K562 (cell line): ENCODE measurements around the gene PPOX. TPM values are rescaled to one million over a fixed set of nuclear protein-coding genes. Genes with fewer than 3 reads are reported as not detected.
A peak's percentile ranks its signal among the peaks of the same experiment; 100 is the strongest.

ENCODE experiments used
- BCOR ChIP-seq: fragments of 450-650 bp; IDR thresholded peaks from 2 replicates; pipeline ENCODE4 v1.6.1; 2016
- BHLHE40 ChIP-seq: IDR thresholded peaks from 2 replicates; pipeline ENCODE4 v1.6.1; 2011; ENCODE audit warnings: low read length, improper control_type of control experiment
- CCNT2 ChIP-seq: IDR thresholded peaks from 2 replicates; pipeline ENCODE4 v1.6.1; 2011; ENCODE audit warnings: borderline replicate concordance, low read depth, mild to moderate bottlenecking, moderate library complexity, mixed read lengths, low read length; ENCODE audit not compliant: insufficient read length; ENCODE audit errors: extremely low read depth
- CTBP1 ChIP-seq: fragments of 450-650 bp; IDR thresholded peaks from 2 replicates; pipeline ENCODE4 v1.6.1; 2016; ENCODE audit warnings: borderline replicate concordance
- MTA2 ChIP-seq: fragments of 450-650 bp; IDR thresholded peaks from 2 replicates; pipeline ENCODE4 v1.6.1; 2016; ENCODE audit warnings: low read depth
- NEUROD1 ChIP-seq: fragments of 150-350 bp; IDR thresholded peaks from 2 replicates; pipeline ENCODE4 v1.6.1; 2014; ENCODE audit warnings: borderline replicate concordance, low read length, low read depth; ENCODE audit not compliant: partially characterized antibody
- NR3C1 ChIP-seq: sonication (generic); formaldehyde crosslinking; IDR thresholded peaks from 2 replicates; pipeline ENCODE4 v1.8.1; 2022; ENCODE audit warnings: missing genetic modification reagents
- RB1 ChIP-seq: fragments of 450-650 bp; IDR thresholded peaks from 2 replicates; pipeline ENCODE4 v1.6.1; 2017; ENCODE audit warnings: low read depth, mild to moderate bottlenecking
- RBBP5 ChIP-seq: fragments of 200-600 bp; sonication (generic); IDR thresholded peaks from 2 replicates; pipeline ENCODE4 v1.6.1; 2012; ENCODE audit warnings: borderline replicate concordance, mild to moderate bottlenecking, low read length, control low read depth, inconsistent platforms; ENCODE audit not compliant: insufficient read depth, poor library complexity, severe bottlenecking
- RFX1 ChIP-seq: fragments of 450-650 bp; IDR thresholded peaks from 2 replicates; pipeline ENCODE4 v1.6.1; 2016; ENCODE audit warnings: mild to moderate bottlenecking, moderate library complexity
- SMARCA5 ChIP-seq: fragments of 450-650 bp; IDR thresholded peaks from 2 replicates; pipeline ENCODE4 v1.6.1; 2016
- SUPT5H ChIP-seq: fragments of 450-650 bp; IDR thresholded peaks from 2 replicates; pipeline ENCODE4 v1.6.1; 2016
- polyA plus RNA-seq, 8 experiments: library from polyadenylated mRNA; depleted of rRNA in 4 of 8; stranded (reverse) in 5 of 8; unstranded in 3 of 8; fragments of >200 nt; fragmentation: Nextera tagmentation in 2 of 8; fragmentation: Illumina TruSeq in 1 of 8; extraction: Ambion mirVana in 2 of 8; extraction: Trizol in 1 of 8; gene quantifications; 2 replicates each; pipeline versions ENCODE4 v1.2.1 to v1.2.3, GENCODE V29; 2011 to 2014; ENCODE audit warnings: inconsistent platforms in 1 of 8, missing spikeins in 1 of 8
- total RNA-seq, 7 experiments: library from RNA; depleted of rRNA in 6 of 7; stranded (reverse); fragments of >200 nt in 6 of 7; fragmentation: Illumina TruSeq in 2 of 7; extraction: Trizol in 2 of 7; gene quantifications; 2 replicates each; pipeline versions ENCODE4 v1.2.1 to v1.2.3, GENCODE V29; 2011 to 2021; ENCODE audit warnings: low replicate concordance in 1 of 7
- TF ChIP-seq, protein P1 (sequence below), 2 experiments: fragments of 450-650 bp; IDR thresholded peaks; 2 replicates each; pipeline ENCODE4 v1.6.1; 2016; ENCODE audit warnings: mild to moderate bottlenecking in 2 of 2, borderline replicate concordance in 1 of 2, low read depth in 1 of 2, moderate library complexity in 1 of 2
- TF ChIP-seq, protein P2 (sequence below): fragments of 250-450 bp; sonication (Bioruptor Pico); IDR thresholded peaks from 2 replicates; pipeline ENCODE4 v1.9.0; 2021; ENCODE audit warnings: mild to moderate bottlenecking
- TF ChIP-seq, protein P3 (sequence below): fragments of 450-650 bp; IDR thresholded peaks from 2 replicates; pipeline ENCODE4 v1.6.1; 2017; ENCODE audit warnings: antibody characterized with exemption, mild to moderate bottlenecking

PPOX gene
- total and polyA plus RNA-seq, 9 of the 15 experiments (the other 6 are each of a cell fraction or from before 2014, with no cell fraction given): 17.0 to 57.1 (median 38.9) TPM

DNA sequence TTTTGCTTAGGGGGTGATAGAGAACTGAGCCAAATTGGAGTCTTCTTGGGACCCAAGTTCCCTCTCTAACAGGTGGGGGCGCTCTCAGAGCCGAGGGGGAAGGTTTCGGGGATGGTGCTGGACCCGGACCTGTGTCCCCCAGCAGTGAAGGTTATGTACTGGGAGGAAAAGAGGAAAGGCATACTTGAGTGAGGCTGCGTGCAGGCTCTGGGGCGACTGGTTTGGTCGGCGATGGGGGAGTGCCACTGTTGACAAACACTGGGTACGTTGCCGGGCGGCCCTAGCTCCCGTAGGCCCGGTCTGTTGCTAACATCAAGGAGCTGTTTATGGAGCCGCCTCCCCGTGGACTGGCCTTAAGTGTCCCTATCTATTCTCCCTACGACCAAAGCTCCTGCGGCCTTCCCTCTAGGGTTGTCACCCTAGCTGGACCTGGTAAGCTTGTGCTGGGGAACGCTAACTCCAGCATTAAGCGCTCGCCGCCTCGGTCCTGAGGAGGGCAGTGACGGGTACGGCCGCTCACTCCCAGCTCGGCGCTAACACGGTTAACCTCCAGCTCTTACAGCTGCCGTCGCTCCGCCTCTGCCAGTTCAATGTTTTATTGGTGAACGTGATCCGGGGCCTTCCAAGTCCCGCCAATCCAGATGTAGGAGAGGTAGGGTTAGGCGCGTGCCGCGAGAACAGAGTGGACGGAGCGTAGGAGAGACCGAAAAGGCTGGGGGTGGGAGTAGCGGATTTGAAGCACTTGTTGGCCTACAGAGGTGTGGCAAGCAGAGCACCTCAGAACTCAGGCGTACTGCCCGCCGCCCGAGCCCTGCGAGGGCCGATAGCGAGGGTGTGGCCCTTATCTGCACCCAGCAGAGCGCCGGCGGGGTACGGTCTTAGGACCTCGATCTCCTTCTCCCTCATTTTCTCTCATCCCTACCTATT is at the start of gene PPOX (continued):
- TF ChIP-seq, protein P1, sequence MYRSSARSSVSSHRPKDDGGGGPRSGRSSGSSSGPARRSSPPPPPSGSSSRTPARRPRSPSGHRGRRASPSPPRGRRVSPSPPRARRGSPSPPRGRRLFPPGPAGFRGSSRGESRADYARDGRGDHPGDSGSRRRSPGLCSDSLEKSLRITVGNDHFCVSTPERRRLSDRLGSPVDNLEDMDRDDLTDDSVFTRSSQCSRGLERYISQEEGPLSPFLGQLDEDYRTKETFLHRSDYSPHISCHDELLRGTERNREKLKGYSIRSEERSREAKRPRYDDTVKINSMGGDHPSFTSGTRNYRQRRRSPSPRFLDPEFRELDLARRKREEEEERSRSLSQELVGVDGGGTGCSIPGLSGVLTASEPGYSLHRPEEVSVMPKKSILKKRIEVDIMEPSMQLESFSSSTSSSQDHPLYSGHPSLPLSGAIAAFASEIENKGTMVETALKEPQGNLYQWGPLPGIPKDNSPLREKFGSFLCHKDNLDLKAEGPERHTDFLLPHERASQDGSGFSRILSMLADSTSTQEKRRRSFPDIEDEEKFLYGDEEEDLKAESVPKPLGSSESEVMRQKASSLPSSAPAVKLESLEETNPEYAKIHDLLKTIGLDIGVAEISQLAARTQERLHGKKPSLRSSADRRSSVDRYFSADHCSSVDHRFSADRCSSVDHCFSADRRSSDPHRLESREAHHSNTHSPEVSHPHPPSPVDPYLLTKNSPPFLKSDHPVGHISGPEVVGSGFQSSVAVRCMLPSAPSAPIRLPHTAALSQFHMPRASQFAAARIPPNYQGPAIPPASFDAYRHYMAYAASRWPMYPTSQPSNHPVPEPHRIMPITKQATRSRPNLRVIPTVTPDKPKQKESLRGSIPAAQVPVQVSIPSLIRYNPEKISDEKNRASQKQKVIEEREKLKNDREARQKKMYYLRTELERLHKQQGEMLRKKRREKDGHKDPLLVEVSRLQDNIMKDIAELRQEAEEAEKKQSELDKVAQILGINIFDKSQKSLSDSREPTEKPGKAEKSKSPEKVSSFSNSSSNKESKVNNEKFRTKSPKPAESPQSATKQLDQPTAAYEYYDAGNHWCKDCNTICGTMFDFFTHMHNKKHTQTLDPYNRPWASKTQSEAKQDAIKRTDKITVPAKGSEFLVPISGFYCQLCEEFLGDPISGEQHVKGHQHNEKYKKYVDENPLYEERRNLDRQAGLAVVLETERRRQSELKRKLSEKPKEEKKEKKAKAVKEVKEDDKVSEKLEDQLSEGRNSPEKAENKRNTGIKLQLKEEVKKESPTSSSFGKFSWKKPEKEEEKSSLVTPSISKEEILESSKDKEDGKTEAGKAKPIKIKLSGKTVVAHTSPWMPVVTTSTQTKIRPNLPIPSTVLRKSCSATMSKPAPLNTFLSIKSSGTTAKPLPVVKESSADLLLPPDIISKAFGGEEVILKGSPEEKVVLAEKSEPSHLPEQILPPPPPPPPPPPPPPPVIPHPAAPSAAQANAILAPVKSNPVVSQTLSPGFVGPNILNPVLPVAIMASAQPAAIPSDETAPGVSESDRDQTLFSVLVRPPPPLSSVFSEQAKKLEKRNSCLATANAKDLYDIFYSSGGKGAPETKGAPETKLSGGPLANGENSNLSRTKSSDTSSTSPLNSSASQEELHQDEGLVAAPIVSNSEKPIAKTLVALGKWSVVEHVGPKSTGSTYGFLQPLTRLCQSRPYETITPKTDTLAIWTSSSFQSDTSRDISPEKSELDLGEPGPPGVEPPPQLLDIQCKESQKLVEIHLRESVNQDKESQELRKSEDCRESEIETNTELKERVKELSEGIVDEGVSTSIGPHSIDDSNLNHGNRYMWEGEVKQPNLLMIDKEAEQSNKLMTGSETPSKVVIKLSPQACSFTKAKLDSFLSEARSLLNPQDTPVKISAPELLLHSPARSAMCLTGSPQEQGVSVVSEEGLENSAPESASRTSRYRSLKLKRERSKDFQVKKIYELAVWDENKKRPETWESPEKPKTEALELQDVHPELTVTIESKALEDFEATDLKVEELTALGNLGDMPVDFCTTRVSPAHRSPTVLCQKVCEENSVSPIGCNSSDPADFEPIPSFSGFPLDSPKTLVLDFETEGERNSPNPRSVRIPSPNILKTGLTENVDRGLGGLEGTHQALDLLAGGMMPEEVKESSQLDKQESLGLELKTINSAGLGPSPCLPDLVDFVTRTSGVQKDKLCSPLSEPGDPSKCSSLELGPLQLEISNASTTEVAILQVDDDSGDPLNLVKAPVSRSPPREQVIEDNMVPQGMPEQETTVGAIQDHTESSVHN (IDR thresholded peaks at IDR 0.05; ENCODE audit: borderline replicate concordance in 1 of 2, low read depth in 1 of 2): no peak
- TF ChIP-seq, protein P2, sequence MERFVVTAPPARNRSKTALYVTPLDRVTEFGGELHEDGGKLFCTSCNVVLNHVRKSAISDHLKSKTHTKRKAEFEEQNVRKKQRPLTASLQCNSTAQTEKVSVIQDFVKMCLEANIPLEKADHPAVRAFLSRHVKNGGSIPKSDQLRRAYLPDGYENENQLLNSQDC: 0 out of 2 replicates have a peak, but pooled peaks have one; percentile 7
- TF ChIP-seq RFX1 (no peak; the same call in none of the 2 replicates), BHLHE40 (peak; percentile 96), NR3C1 (CRISPR knock-in tag) (no peak), CTBP1 (peak; percentile 96), NEUROD1 (peak; percentile 96), RB1 (peak; percentile 57), SMARCA5 (peak; percentile 77; the same call in 1 of the 2 replicates), RBBP5 (peak; percentile 74), BCOR (peak; percentile 95), MTA2 (peak; percentile 98), SUPT5H (peak; percentile 93), CCNT2 (peak; percentile 100)
- TF ChIP-seq, protein P3, sequence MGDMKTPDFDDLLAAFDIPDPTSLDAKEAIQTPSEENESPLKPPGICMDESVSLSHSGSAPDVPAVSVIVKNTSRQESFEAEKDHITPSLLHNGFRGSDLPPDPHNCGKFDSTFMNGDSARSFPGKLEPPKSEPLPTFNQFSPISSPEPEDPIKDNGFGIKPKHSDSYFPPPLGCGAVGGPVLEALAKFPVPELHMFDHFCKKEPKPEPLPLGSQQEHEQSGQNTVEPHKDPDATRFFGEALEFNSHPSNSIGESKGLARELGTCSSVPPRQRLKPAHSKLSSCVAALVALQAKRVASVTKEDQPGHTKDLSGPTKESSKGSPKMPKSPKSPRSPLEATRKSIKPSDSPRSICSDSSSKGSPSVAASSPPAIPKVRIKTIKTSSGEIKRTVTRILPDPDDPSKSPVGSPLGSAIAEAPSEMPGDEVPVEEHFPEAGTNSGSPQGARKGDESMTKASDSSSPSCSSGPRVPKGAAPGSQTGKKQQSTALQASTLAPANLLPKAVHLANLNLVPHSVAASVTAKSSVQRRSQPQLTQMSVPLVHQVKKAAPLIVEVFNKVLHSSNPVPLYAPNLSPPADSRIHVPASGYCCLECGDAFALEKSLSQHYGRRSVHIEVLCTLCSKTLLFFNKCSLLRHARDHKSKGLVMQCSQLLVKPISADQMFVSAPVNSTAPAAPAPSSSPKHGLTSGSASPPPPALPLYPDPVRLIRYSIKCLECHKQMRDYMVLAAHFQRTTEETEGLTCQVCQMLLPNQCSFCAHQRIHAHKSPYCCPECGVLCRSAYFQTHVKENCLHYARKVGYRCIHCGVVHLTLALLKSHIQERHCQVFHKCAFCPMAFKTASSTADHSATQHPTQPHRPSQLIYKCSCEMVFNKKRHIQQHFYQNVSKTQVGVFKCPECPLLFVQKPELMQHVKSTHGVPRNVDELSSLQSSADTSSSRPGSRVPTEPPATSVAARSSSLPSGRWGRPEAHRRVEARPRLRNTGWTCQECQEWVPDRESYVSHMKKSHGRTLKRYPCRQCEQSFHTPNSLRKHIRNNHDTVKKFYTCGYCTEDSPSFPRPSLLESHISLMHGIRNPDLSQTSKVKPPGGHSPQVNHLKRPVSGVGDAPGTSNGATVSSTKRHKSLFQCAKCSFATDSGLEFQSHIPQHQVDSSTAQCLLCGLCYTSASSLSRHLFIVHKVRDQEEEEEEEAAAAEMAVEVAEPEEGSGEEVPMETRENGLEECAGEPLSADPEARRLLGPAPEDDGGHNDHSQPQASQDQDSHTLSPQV: peak; percentile 41
